ENCODE results near the gene FHOD3. TPM values are rescaled to one million over a fixed set of nuclear protein-coding genes. Genes with fewer than 3 reads are reported as not detected.
A peak's percentile ranks its signal among the peaks of the same experiment; 100 is the strongest.

Gene FHOD3
- total and polyA plus RNA-seq, 2 of the 4 experiments (the other 2 are of a cell fraction), result 14.6 to 16.0 TPM

GRCh38 chr18:36511791-36512352 lies 214.4 kb downstream of the FHOD3 start:
- Histone ChIP-seq H2BK5ac (ENCODE audit: low read depth, low read length, poor library complexity, severe bottlenecking) (no peak overlapping the region), H2AK9ac (replicated peaks; ENCODE audit: low read depth, low read length, poor library complexity) (peak overlapping the region; percentile 6), H3K9me1 (ENCODE audit: insufficient read depth, low read length) (no peaks in the 10 kb centered on the region), H3K4me3 (ENCODE audit: insufficient read depth, low read depth, low read length) (no peak overlapping the region), H3K4me1 (ENCODE audit: control insufficient read depth, insufficient read depth, low read length) (no peaks in the 10 kb centered on the region; the same call in 1 of the 2 replicates), H4K20me1 (ENCODE audit: insufficient read depth, low read length) (no peaks in the 10 kb centered on the region), H4K5ac (ENCODE audit: low read depth, low read length) (no peak overlapping the region), H3K79me1 (ENCODE audit: low read depth in 1 of 2, low read length in 2 of 2) (no peaks in the 10 kb centered on the region; a peak in 1 of 4 replicates), H4K91ac (ENCODE audit: insufficient read depth, low read depth, low read length) (no peak overlapping the region), H2BK20ac (ENCODE audit: low read depth, low read length) (no peak overlapping the region), H2AFZ (replicated peaks; ENCODE audit: low read length, poor library complexity) (no peak overlapping the region), H3K36me3 (ENCODE audit: control insufficient read depth, insufficient read depth, low read length) (no peaks in the 10 kb centered on the region), H2AK5ac (ENCODE audit: low read depth, low read length) (no peak overlapping the region), H2BK120ac (ENCODE audit: low read depth, low read length) (no peak overlapping the region), H3K56ac (ENCODE audit: extremely low read depth, insufficient read depth, low read length) (no peak overlapping the region), H3K9ac (ENCODE audit: low read depth, low read length) (no peak overlapping the region), H3K27me3 (ENCODE audit: control insufficient read depth, insufficient read depth, low read length) (no peaks in the 10 kb centered on the region), H3K27ac (ENCODE audit: insufficient read depth, low read length) (no peak overlapping the region), H3K4me2 (ENCODE audit: low read depth, low read length) (no peak overlapping the region), H3K18ac (ENCODE audit: low read depth, low read length) (no peak overlapping the region), H2BK15ac (ENCODE audit: low read depth, low read length) (no peak overlapping the region), H3K23ac (ENCODE audit: low read depth, low read length) (no peak overlapping the region), H3K4ac (ENCODE audit: low read depth, low read length) (no peak overlapping the region), H4K8ac (ENCODE audit: low read depth in 2 of 2, low read length in 2 of 2) (no peak overlapping the region), H3K9me3 (ENCODE audit: control insufficient read depth, insufficient read depth, low read length) (no peaks in the 10 kb centered on the region), H3K14ac (replicated peaks; ENCODE audit: low read depth, low read length) (no peak overlapping the region)
- WGBS, 2 experiments (ENCODE audit: extremely low coverage in 2 of 2, insufficient read length in 1 of 2), result 71% methylated on average over 5 of the region's 5 CpGs; no CpG with 5 or more reads in 1 of the 2 experiments
- TF ChIP-seq BHLHE40 (IDR thresholded peaks at IDR 0.05; ENCODE audit: low read depth, low read length) (no peak), POLR2A (IDR thresholded peaks at IDR 0.05; ENCODE audit: low read depth, low read length) (no peak), MAZ (IDR thresholded peaks at IDR 0.05; ENCODE audit: borderline replicate concordance, low read depth, low read length) (no peak), RFX5 (IDR thresholded peaks at IDR 0.05; ENCODE audit: low read depth, low read length) (no peak), CHD1 (IDR thresholded peaks at IDR 0.05; ENCODE audit: low read depth, low read length) (no peak), RCOR1 (IDR thresholded peaks at IDR 0.05; ENCODE audit: insufficient replicate concordance, low read length) (no peak), ELK1 (IDR thresholded peaks at IDR 0.05; ENCODE audit: borderline replicate concordance, low read depth, low read length) (no peak), SMC3 (IDR thresholded peaks at IDR 0.05; ENCODE audit: low read depth, low read length) (no peak), CEBPB (IDR thresholded peaks at IDR 0.05; ENCODE audit: low read depth, low read length) (no peak), MXI1 (IDR thresholded peaks at IDR 0.05; ENCODE audit: borderline replicate concordance, low read depth, low read length) (no peak), CTCF (conservative IDR thresholded peaks at IDR 0.05; ENCODE audit: low read depth, low read length) (no peak), FOS (IDR thresholded peaks at IDR 0.05; ENCODE audit: low read depth, low read length) (no peak), MAFK (IDR thresholded peaks at IDR 0.05; ENCODE audit: low read depth, low read length) (no peak), USF2 (IDR thresholded peaks at IDR 0.05; ENCODE audit: low read depth, low read length) (no peak), NFE2L2 (IDR thresholded peaks at IDR 0.05; ENCODE audit: low read depth, low read length) (no peak), RAD21 (IDR thresholded peaks at IDR 0.05; ENCODE audit: low read length) (no peak)
- BruUV-seq (replicated peaks), result no TSS peak
- ChIA-PET POLR2A (ENCODE audit: unreplicated experiment) (no interaction called here), CTCF (no interaction called here)
- ATAC-seq (ENCODE audit: low read depth) (no peak), DNase-seq (no peak)
- intact Hi-C loops (cut with micrococcal nuclease), result no loop called here
- dilution Hi-C loops (cut with HindIII; ENCODE audit: low sequenced_read_pairs, unreplicated experiment), result no loop called here
- in situ Hi-C loops (cut with MboI; ENCODE audit: low sequenced_read_pairs), result no loop called here

Measured in IMR-90 (cell line).